Activated naive CD4-positive, alpha-beta T cell treated with anti-CD3 and anti-CD28 coated beads, Interleukin-2, amount 50 U/mL, for 16 hours (primary cell): Measurements from ENCODE around the gene ANGPTL4.
A peak's percentile ranks its signal among the peaks of the same experiment; 100 is the strongest.
"Not testable (repeated sequence)": the region's sequence is repeated elsewhere in the genome, so short reads cannot be mapped to it uniquely, and the experiment has no call there.

Experiments
- DNase-seq: peaks from one replicate; pipeline ENCODE4 v3.0.0-alpha.2; 2020

ANGPTL4 gene

DNA sequence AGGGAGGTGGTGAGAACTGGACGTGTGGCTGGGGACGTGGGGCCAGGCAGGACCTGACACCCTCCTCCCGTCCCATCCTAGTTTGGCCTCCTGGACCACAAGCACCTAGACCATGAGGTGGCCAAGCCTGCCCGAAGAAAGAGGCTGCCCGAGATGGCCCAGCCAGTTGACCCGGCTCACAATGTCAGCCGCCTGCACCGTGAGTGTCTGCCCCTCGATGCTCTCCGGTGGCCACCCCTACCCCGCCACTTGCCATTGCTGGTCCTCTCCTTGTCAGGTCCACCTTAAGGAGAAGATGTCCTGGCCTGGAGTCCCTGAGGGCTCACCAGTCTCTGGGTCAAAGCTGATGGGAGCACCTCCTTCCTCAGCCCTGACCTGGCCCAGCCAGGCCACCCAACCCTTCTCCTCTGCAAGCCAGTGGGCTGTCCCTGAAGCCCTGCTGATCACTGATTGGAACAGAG, 2.2 kb downstream of the ANGPTL4 start:
- no peak for DNase-seq

DNA sequence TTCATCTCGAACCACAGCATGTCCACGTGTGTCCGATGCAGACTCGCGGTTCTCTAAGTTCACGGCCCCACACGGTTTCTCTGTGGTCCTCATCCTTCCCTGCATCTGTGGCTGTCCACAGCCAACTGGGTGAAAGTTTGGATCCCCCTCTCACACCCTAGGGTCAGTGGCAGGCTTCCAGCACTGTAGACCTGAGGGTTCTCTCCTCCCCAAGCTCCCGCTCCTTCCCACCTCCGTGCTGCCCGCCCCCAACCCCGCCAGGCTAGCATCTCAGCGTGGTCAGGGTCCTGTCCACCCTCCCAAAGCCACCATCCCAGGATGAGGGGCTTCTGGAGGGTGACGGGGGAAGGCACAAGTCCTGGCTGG, 3.0 kb downstream of the ANGPTL4 start:
- no peak for DNase-seq

DNA sequence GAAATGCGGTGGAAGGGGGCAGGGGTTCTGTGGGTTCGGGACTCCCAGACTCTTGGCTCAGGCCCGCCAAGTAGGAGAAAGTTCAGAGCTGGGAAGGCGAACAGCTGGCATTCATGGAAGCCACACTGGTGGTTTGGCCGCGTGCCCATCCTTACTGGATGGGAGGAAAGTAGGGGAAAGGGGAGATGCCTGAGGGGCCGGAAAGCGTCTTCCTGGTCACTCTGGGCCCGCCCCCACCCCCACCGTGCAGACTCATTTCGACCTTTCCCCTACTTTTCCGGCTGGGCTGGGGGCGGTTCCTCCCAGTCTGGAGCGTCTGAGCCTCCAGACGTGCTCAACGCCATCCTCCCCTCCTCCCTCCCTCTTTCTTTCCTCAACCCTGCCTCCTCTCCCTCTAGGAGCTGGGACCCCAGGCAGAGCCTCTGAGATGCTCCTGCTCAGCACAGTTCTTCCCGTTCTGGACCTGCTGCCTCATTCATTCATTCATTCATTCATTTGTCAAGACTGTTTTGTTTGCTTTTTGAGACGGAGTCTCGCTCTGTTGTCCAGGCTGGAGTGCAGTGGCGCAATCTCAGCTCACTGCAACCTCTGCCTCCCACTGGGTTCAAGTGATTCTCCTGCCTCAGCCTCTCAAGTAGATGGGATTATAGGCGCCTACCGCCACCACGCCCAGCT, 3.5 kb downstream of the ANGPTL4 start:
- DNase-seq: no peak

DNA sequence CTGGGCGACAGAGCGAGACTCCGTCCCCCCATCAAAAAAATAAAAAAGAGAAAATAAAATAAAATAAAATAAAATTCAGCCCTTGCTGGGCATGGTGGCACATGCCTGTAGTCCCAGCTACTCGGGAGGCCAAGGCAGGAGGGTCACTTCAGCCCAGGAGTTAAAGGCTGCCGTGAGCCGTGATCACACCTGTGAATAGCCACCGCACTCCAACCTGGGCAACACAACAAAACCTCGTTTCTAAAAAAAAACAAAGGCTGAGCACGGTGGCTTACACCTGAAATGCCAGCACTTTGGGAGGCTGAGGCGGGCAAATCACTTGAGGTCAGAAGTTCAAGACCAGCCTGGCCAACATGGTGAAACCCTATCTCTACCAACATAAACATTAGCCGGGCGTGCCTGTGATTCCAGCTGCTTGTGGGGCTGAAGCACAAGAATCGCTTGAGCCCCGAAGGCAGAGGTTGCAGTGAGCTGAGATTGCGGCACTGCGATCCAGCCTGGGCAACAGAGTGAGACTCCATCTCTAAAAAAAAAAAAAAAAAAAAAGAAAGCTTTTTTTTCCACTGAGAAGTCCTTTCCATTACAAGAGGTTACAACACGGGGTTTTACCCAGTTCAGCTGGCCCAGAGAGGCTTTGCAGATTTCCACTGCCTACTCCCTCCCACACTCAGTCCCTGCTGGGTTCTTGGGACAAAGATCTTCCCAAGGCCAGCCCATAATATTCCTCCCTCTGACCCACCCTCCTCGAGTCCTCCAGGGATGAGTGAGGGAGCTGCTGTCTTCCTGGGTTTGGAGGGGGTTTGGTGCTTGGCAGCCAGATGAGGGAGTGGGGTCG, 6.4 kb downstream of the ANGPTL4 start:
- no peak for DNase-seq

DNA sequence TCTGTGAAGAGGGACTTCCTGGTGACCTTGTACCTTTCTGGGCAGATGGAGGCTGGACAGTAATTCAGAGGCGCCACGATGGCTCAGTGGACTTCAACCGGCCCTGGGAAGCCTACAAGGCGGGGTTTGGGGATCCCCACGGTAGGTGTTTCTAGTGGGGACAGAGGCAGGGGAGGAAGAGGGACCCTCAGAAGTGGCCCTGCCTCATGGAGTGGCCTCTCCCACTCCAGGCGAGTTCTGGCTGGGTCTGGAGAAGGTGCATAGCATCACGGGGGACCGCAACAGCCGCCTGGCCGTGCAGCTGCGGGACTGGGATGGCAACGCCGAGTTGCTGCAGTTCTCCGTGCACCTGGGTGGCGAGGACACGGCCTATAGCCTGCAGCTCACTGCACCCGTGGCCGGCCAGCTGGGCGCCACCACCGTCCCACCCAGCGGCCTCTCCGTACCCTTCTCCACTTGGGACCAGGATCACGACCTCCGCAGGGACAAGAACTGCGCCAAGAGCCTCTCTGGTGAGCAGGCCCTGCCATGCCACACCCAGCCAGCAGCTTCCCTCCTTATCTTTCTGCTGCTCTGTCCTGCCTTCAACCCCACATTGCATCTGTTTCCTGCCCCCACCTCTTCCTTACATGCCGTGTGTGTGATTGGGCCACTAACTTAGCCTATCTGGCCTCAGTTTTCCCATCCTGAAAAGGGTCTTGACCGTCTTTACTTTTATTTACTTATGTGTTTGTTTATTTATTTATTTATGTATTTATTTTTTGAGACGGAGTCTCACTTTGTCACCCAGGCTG, 7.3 kb downstream of the ANGPTL4 start:
- DNase-seq: no peak

DNA sequence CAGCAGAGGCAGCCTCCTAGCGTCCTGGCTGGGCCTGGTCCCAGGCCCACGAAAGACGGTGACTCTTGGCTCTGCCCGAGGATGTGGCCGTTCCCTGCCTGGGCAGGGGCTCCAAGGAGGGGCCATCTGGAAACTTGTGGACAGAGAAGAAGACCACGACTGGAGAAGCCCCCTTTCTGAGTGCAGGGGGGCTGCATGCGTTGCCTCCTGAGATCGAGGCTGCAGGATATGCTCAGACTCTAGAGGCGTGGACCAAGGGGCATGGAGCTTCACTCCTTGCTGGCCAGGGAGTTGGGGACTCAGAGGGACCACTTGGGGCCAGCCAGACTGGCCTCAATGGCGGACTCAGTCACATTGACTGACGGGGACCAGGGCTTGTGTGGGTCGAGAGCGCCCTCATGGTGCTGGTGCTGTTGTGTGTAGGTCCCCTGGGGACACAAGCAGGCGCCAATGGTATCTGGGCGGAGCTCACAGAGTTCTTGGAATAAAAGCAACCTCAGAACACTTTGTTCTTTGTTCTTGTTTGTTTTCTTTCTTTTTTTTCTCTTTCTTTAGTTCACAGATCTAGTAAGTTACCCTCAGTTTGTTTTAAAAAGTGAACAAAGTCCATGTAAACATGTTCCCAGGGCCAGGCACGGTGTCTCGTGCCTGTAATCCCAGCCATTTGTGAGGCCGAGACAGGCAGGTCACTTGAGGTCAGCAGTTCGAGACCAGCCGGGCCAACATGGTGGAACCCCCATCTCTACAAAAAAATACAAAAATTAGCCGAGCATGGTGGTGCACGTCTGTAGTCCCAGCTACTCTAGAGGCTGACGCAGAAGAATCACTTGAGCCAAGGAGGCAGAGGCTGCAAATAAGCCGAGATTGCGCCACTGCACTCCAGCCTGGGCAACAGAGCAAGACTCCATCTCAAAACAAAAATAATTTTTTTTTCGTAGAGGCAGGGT, 10.2 kb downstream of the ANGPTL4 start:
- no peak for DNase-seq

DNA sequence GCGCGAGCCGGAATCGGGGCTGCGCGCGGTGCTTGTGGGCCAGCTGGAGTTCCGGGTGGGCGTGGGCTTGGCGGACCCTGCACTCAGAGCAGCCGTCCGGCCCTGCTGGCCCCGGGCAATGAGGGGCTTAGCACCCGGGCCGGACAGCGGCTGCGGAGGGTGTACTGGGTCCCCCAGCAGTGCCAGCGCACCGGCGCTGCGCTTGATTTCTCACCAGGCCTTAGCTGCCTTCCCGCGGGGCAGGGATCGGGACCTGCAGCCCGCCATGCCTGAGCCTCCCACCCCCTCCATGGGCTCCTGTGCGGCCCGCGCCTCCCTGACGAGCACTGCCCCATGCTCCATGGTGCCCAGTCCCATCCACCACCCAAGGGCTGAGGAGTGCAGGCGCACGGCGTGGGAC, 11.8 kb downstream of the ANGPTL4 start:
- not testable (repeated sequence) for DNase-seq

DNA sequence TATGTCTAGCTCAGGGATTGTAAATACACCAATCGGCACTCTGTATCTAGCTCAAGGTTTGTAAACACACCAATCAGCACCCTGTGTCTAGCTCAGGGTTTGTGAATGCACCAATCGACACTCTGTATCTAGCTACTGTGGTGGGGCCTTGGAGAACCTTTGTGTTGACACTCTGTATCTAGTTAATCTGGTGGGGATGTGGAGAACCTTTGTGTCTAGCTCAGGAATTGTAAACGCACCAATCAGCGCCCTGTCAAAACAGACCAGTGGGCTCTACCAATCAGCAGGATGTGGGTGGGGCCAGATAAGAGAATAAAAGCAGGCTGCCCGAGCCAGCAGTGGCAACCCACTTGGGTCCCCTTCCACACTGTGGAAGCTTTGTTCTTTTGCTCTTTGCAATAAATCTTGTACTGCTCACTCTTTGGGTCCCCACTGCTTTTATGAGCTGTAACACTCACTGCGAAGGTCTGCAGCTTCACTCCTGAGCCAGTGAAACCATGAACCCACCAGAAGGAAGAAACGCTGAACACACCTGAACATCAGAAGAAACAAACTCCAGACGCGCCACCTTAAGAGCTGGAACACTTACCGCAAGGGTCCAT, 12.5 kb downstream of the ANGPTL4 start:
- not testable (repeated sequence) for DNase-seq

DNA sequence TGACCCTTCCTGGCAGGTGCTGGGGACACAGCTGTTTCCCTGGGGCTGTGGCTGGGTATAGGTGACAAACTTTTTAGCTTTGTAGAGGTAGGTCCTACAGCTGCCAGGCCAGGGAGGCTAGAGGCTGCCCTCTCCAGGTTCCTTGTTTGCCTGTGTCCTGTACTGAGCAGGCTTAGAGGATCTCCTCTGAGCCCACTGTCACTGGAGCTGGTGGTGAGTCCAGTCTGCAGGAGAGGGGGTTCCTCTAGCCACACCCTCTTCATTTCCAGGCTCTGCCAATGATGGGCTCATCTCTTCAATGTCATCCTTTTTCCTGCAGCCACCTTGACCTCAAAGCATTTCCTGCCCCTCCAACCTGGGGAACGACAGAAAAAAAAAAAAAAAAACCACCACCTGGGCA, 13.6 kb downstream of the ANGPTL4 start:
- DNase-seq: no peak

DNA sequence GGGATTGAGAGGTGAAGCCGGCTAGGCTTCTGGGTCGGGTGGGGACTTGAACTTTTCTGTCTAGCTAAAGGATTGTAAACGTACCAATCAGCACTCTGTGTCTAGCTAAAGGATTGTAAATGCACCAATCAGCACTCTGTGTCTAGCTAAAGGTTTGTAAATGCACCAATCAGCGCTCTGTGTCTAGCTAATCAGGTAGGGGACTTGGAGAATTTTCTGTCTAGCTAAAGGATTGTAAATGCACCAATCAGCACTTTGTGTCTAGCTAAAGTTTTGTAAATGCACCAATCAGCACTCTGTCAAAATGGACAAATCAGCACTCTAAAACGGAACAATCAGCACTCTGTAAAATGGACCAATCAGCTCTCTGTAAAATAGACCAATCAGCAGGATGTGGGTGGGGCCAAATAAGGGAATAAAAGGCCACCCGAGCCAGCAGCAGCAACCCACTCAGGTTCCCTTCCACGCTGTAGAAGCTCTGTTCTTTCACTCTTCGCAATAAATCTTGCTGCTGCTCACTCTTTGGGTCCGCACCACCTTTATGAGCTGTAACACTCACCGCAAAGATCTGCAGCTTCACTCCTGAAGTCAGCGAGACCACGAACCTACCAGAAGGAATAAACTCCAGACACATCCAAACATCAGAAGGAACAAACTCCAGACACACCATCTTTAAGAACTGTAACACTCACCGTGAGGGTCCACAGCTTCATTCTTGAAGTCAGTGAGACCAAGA, 15.4 kb downstream of the ANGPTL4 start:
- not testable (repeated sequence) for DNase-seq

DNA sequence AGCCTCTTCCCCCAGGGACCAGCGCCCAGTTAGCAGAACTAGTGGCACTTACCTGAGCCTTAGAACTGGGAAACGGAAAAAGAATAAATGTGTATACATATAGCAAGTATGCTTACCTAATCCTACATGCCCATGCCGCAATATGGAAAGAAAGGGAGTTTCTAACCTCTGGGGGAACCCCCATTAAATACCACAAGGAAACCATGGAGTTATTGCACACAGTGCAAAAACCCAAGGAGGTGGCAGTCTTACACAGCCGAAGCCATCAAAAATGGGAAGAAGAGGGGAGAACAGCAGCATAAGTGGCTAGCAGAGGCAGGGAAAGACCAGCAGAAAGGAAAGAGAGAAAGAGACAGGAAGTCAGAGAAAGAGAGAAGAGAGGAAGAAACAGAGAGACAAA, 20.6 kb downstream of the ANGPTL4 start:
- DNase-seq: not testable (repeated sequence)

DNA sequence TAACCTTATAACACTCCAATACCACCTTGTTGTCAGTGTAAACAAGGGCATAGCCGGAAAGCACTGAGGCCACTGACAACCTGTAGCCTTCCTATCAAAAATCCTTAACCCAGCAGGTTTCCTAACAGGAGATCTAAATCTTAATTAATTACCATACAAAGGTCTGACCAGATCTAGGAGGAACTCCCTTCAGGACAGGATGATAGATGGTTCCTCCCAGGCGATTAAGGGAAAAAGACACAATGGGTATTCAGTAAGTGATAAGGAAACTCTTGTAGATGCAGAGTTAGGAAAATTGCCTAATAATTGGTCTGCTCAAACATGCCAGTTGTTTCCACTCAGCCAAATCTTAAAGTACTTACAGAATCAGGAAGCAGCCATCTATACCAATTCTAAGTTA, 21.1 kb downstream of the ANGPTL4 start:
- not testable (repeated sequence) for DNase-seq

DNA sequence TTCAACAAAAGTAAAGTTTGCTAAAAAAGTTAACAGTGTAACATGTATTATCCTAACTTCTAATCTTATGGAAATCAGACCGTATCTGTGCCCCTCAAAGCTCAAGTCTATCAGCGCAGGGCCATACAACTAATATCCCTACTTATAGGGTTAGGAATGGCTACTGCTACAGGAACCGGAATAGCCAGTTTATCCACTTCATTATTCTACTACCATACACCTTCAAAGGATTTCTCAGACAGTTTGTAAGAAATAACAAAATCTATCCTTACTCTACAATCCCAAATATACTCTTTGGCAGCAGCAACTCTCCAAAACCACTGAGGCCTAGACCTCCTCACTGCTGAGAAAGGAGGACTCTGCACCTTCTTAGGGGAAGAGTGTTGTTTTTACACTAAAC, 21.6 kb downstream of the ANGPTL4 start:
- not testable (repeated sequence) for DNase-seq

DNA sequence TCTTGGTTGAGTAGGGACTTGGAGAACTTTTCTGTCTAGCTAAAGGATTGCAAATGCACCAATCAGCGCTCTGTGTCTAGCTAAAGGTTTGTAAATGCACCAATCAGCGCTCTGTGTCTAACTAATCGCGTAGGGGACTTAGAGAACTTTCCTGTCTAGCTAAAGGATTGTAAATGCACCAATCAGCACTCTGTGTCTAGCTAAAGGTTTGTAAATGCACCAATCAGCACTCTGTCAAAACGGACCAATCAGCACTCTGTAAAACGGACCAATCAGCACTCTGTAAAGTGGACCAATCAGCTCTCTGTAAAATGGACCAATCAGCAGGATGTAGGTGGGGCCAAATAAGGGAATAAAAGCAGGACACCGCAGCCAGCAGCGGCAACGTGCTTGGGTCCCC, 22.5 kb downstream of the ANGPTL4 start:
- not testable (repeated sequence) for DNase-seq

DNA sequence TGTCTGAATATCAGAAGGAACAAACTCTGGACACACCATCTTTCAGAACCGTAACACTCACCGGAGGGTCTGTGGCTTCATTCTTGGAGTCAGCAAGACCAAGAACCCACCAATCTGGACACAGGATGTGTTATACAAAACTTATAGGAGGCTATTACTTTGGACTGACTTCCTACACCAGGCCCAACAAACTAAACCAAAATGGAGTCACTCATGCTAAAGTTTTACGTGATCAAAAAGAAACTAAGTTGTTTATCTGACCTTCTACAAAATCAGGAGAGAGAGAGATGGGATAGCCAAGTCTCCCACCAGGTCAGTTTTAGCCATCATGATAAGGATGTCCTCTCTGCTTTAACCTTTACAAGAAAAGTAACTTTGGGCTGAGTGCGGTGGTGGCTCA, 23.0 kb downstream of the ANGPTL4 start:
- DNase-seq: no peak

DNA sequence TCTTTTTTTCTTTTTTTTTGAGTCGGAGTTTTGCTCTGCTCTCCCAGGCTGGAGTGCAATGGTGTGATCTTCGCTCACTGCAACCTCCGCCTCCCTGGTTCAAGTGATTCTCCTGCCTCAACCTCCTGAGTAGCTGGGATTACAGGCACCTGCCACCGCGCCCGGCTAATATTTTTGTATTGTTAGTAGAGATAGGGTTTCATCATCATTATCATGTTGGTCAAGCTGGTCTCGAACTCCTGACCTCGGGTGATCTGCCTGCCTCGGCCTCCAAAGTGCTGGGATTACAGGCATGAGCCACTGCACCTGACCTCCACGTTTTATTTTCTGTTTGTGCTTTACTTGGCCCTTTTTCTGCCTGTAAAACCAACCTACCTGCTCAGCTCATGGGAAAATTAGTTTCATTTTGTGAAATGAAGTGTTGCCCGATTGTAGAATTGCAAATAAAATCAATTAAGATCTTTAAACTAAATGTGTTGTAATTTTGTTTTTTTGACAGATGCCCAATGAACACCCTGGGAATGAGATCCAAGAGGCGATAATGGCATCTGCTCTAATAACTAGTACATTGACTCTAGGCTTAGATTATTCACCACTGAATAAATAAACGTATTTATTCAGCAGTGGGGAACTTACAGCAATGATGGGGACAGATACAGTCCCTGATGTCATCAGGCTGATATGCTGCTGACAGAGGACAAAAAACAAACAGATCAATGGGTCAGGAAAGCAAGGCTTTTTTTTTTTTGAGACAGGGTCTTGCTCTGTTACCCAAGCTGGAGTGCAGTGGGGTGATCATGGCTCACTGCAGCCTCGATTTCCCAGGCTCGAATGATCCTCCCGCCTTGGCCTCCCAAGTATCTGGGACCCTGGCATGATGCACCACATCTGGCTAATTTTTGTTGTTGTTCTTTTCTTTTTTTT, 24.0 kb downstream of the ANGPTL4 start:
- no peak for DNase-seq

DNA sequence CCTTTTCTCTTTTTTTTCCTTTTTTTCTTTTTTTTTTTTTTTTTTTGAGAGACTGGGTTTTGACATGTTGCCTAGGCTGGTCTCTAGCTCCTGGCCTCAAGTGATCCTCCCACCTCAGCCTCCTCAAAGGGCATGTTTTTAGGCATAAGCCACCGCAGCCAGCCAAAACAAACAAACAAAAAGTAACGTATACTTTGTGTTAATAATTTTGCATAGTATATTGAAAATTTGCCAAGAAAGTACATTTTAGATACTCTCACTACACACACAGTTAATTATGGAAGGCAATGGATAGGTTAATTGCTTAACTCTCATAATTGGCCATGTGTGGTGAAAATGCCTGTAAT, 24.6 kb downstream of the ANGPTL4 start:
- no peak for DNase-seq

DNA sequence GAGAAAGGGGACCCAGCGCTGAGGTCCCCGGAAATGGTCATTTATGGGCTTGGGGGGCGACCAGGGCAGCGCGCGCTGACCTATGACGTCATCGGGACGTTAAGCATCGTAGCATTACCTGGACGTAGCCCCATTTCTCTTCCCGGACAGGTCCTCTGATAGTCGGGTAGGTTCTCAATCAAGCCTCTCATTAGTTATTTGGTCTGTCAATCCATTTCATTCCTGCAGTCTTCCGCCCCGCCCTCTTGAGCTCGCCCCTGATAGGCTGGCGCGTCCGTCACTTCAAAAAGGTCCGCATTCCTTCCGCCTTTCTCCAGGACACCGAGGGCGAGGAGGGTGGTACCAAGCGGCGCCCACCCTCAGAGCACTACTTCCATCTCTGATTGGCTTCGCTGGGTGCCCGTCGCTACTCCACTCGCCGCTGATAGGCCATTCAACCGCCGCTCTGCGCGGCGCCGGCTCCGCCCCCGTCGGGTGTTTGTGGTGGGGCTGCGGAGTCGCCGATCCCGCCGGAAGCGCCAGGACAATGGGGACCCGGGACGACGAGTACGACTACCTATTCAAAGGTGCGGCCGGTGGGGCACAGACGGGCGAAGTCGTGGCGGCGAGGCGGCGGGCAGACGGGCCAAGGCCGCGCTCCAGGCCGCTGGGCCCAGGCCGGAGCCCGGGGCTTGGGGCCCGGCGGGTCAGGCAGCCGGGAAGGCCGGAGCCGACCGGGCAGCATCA, 26.1 kb downstream of the ANGPTL4 start, which contains the start of gene RAB11B:
Gene RAB11B (plus strand): TSS at position 470 of the 726 bp plus-strand sequence. CDS start 57 bp downstream, at position 527.
- DNase-seq: peak; percentile 98

DNA sequence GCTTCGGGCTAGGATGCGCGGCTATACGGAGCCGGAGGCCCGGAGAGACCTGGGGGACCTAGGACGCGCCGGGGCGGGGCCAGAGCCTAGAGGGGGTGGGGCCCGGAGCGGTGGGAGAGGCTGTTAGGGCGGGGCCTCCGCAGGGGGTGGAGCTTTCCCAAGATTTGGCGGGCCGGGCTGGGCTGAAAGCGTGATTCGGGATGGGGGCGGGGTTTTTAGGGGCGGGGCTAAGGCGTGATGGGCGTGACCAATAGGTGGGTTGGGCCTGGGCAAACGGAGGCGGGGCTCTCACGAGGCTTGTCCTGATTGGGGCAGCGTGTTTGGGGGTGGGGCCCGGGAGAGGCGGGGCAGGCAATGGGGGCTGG, 26.6 kb downstream of the ANGPTL4 start:
- DNase-seq: peak; percentile 89
